ENCODE results near the gene ARHGAP6.

ARHGAP6 gene

DNA sequence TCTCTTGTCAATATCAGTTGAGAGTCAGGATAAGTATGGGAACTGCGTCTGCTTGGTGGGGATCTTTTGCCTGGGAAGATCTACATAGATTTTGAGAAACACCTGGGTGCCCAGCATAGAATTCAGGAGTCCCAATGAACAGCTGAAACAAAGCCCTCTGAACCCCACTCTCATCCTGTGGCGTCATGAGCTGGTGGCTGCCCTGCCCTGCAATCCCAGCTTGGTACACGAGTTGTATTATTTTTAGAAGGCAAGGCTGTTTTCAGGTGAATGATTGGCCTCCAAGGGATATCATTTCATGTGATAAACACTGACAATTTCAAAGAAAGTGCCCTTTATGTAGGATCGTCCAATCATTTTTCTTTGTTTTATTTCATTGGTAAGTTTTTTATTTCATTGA is 493.8 kb downstream of the ARHGAP6 start:
- Histone ChIP-seq H2AFZ (ENCODE audit: low read depth) (no peak overlapping the region), H3K27ac (no peak overlapping the region), H3K36me3 (ENCODE audit: insufficient read depth) (no peaks in the 10 kb centered on the region), H4K20me1 (ENCODE audit: insufficient read depth) (no peaks in the 10 kb centered on the region), H3K27me3 (ENCODE audit: insufficient read depth, low read depth) (no peaks in the 10 kb centered on the region), H3K4me3 (IDR thresholded peaks at IDR 0.05; ENCODE audit: insufficient read depth, low read depth, low read length) (no peak overlapping the region), H3K9ac (no peak overlapping the region), H3K4me2 (no peak overlapping the region), H3K79me2 (ENCODE audit: insufficient read depth, low read depth) (no peaks in the 10 kb centered on the region), H3K4me1 (ENCODE audit: low read depth, poor library complexity, severe bottlenecking) (peaks cover 8% of the 10 kb centered on the region)
- TF ChIP-seq, protein P1, sequence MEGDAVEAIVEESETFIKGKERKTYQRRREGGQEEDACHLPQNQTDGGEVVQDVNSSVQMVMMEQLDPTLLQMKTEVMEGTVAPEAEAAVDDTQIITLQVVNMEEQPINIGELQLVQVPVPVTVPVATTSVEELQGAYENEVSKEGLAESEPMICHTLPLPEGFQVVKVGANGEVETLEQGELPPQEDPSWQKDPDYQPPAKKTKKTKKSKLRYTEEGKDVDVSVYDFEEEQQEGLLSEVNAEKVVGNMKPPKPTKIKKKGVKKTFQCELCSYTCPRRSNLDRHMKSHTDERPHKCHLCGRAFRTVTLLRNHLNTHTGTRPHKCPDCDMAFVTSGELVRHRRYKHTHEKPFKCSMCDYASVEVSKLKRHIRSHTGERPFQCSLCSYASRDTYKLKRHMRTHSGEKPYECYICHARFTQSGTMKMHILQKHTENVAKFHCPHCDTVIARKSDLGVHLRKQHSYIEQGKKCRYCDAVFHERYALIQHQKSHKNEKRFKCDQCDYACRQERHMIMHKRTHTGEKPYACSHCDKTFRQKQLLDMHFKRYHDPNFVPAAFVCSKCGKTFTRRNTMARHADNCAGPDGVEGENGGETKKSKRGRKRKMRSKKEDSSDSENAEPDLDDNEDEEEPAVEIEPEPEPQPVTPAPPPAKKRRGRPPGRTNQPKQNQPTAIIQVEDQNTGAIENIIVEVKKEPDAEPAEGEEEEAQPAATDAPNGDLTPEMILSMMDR (conservative IDR thresholded peaks at IDR 0.05; ENCODE audit: low read depth, low read length): no peak

DNA sequence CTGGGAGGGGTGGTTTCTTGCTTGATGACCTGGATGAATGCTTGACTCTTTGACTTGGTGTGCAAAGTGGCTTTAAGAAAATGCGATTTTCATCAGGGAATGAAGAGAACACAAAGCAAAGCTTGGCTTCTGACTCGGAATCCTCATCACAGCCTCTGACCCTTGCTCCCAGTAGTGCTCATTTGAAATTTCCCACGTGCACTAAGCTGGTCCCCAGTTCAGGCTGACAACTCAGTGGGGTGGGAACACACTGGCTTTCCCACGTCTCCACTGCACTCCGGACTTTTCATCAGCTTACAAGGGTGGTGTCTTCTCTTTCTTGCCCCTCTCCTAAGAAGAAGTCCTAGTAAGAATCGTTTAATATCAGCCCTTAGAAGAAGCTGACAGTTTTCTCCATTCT is 501.3 kb downstream of the ARHGAP6 start:
- Histone ChIP-seq H3K4me3 (IDR thresholded peaks at IDR 0.05; ENCODE audit: insufficient read depth, low read depth, low read length) (no peak overlapping the region), H3K4me1 (ENCODE audit: low read depth, poor library complexity, severe bottlenecking) (no peaks in the 10 kb centered on the region), H3K27ac (no peak overlapping the region), H3K4me2 (no peak overlapping the region), H3K79me2 (ENCODE audit: insufficient read depth, low read depth) (no peaks in the 10 kb centered on the region), H3K27me3 (ENCODE audit: insufficient read depth, low read depth) (no peaks in the 10 kb centered on the region), H2AFZ (ENCODE audit: low read depth) (no peak overlapping the region), H3K36me3 (ENCODE audit: insufficient read depth) (no peaks in the 10 kb centered on the region), H3K9ac (no peak overlapping the region), H4K20me1 (ENCODE audit: insufficient read depth) (no peaks in the 10 kb centered on the region)
- TF ChIP-seq, protein P1 (conservative IDR thresholded peaks at IDR 0.05; ENCODE audit: low read depth, low read length): no peak

DNA sequence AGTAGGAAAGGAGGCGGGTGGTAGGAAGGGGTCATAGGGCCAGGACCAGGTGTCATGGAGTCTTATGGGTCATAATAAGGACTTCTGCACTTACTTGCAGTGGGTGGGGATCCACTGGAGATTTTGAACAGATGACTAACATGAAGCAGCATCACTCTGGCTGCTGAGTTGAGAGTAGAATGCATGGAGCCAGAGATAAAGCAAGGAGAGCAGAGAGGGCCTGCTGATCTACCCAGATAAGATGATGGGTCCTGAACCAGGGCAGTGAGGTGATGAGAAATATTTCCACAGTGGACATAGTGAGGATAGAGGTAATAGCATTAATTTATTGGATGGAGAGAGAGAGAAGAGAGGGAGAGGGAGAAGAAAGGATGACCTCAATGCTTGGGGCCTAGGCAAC is 506.6 kb downstream of the ARHGAP6 start:
- Histone ChIP-seq H3K4me2 (no peak overlapping the region), H3K36me3 (ENCODE audit: insufficient read depth) (no peaks in the 10 kb centered on the region), H3K27me3 (ENCODE audit: insufficient read depth, low read depth) (no peaks in the 10 kb centered on the region), H3K27ac (no peak overlapping the region), H3K4me1 (ENCODE audit: low read depth, poor library complexity, severe bottlenecking) (no peaks in the 10 kb centered on the region), H3K9ac (no peak overlapping the region), H3K4me3 (IDR thresholded peaks at IDR 0.05; ENCODE audit: insufficient read depth, low read depth, low read length) (no peak overlapping the region), H3K79me2 (ENCODE audit: insufficient read depth, low read depth) (no peaks in the 10 kb centered on the region), H2AFZ (ENCODE audit: low read depth) (no peak overlapping the region), H4K20me1 (ENCODE audit: insufficient read depth) (no peaks in the 10 kb centered on the region)
- TF ChIP-seq, protein P1 (conservative IDR thresholded peaks at IDR 0.05; ENCODE audit: low read depth, low read length): no peak

DNA sequence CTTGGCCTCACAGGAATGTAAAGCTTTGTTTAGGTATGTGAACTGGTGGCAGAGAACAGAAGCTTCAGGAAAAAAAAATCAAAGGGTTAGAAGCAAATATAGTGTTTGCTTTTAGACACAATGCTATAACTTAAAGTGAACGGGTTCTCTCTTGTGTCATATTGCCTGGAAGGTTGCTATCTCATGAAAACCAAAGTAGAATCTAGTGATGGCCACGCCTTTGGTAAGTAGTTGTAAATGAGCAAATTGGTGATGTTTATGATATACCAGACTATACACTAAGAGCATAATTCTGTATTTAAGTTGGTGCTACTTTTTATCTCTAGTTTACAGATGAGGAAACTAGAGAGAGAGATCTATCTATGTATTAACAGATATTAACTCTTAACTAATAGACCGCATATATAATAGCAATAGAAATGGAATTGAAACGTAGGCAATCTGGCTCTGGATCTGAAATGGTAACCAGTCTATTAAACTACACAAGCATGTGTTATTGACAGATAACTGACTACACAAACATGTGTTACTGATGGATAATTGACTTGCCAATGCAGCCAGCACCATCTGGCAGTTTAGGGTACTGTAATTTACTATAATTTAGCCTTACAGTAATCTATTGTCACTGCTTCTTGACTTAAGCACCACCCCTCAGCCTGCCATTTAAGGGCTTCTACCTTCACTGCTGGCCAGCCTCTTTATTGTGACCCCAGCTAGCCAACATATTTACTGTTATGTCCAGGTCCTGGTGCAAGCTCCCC is 513.7 kb downstream of the ARHGAP6 start:
- Histone ChIP-seq H3K27ac (no peak overlapping the region), H3K4me1 (ENCODE audit: low read depth, poor library complexity, severe bottlenecking) (peaks cover 13% of the 10 kb centered on the region), H4K20me1 (ENCODE audit: insufficient read depth) (no peaks in the 10 kb centered on the region), H2AFZ (ENCODE audit: low read depth) (no peak overlapping the region), H3K4me3 (IDR thresholded peaks at IDR 0.05; ENCODE audit: insufficient read depth, low read depth, low read length) (no peak overlapping the region), H3K79me2 (ENCODE audit: insufficient read depth, low read depth) (no peaks in the 10 kb centered on the region), H3K4me2 (no peak overlapping the region), H3K36me3 (ENCODE audit: insufficient read depth) (no peaks in the 10 kb centered on the region), H3K27me3 (ENCODE audit: insufficient read depth, low read depth) (no peaks in the 10 kb centered on the region), H3K9ac (no peak overlapping the region)
- TF ChIP-seq, protein P1 (conservative IDR thresholded peaks at IDR 0.05; ENCODE audit: low read depth, low read length): no peak
